ENCODE results near the gene TYMP.

Gene TYMP

GRCh38 chr22:50550395-50550794 lies 20.6 kb upstream of the TYMP start:
- no peak overlapping the region for H3K4me3 ChIP-seq (ENCODE audit: low read depth, low read length)
- TF ChIP-seq, protein P1, sequence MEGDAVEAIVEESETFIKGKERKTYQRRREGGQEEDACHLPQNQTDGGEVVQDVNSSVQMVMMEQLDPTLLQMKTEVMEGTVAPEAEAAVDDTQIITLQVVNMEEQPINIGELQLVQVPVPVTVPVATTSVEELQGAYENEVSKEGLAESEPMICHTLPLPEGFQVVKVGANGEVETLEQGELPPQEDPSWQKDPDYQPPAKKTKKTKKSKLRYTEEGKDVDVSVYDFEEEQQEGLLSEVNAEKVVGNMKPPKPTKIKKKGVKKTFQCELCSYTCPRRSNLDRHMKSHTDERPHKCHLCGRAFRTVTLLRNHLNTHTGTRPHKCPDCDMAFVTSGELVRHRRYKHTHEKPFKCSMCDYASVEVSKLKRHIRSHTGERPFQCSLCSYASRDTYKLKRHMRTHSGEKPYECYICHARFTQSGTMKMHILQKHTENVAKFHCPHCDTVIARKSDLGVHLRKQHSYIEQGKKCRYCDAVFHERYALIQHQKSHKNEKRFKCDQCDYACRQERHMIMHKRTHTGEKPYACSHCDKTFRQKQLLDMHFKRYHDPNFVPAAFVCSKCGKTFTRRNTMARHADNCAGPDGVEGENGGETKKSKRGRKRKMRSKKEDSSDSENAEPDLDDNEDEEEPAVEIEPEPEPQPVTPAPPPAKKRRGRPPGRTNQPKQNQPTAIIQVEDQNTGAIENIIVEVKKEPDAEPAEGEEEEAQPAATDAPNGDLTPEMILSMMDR (IDR thresholded peaks at IDR 0.05; ENCODE audit: low read depth, low read length), result no peak

GRCh38 chr22:50548921-50549790 lies 19.3 kb upstream of the TYMP start:
- TF ChIP-seq, protein P1 (IDR thresholded peaks at IDR 0.05; ENCODE audit: low read depth, low read length), result no peak
- H3K4me3 ChIP-seq (ENCODE audit: low read depth, low read length), result no peak overlapping the region

GRCh38 chr22:50548040-50548920 lies 18.5 kb upstream of the TYMP start:
- H3K4me3 ChIP-seq (ENCODE audit: low read depth, low read length), result no peak overlapping the region
- TF ChIP-seq, protein P1 (IDR thresholded peaks at IDR 0.05; ENCODE audit: low read depth, low read length), result no peak

GRCh38 chr22:50547263-50547985 lies 17.6 kb upstream of the TYMP start:
- TF ChIP-seq, protein P1 (IDR thresholded peaks at IDR 0.05; ENCODE audit: low read depth, low read length), result no peak
- no peak overlapping the region for H3K4me3 ChIP-seq (ENCODE audit: low read depth, low read length)

DNA sequence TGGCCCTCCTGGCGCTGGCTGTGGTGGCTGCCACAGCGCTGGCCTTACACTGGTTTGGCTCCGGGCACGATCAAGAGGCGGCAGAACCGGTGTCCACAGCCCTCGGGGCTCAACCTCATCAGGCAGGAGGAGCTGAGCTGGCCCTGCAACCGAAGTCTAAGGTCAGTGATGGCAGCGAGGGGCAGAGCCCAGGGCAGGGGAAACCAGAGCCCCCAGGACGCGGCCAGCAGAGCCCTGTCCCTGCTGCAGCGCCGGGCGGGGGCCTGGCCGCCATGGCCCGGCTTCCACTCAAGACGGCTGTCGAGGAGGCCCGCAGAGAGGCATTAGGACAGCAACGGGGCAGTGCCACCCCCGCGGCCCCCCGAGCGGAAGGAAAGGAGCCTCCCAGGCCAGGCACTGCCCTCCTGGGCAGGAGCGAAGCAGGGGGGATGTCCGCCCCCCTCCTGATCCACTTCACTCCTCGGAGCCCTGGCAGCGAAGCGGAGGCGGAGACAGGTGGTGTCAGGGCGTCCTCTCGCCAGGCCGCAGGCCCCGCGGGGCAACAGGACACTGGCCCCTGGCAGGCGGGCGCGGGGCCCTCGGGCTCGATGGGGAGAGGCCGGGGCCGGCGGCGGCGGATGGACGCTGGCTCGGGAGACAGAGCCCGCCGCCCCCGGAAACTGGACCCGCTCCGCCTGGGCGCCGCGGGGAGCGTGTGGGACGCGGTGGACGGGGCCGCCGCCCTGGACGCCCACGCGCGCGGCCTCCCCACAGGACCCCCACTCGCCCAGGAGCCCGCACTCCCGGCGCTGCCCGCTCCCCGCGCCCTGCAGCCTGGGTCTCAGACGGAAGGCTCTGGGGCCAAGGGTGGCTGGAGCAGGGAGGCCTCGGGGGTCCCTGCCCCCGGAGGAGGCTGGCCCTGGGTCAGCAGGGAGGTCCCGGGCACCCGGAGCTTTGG lies 16.8 kb upstream of the TYMP start:
- no peak overlapping the region for H3K4me3 ChIP-seq (ENCODE audit: low read depth, low read length)
- TF ChIP-seq, protein P1 (IDR thresholded peaks at IDR 0.05; ENCODE audit: low read depth, low read length), result no peak

All from WI38 (cell line).